Middle frontal gyrus (tissue), 1 donor: ENCODE measurements around the gene TREML4.

Experiments
- DNase-seq: peaks from one replicate; pipeline ENCODE4 v3.0.0-alpha.2; 2015; ENCODE audit warnings: low spot score; ENCODE audit errors: extremely low spot score

TREML4 gene

DNA sequence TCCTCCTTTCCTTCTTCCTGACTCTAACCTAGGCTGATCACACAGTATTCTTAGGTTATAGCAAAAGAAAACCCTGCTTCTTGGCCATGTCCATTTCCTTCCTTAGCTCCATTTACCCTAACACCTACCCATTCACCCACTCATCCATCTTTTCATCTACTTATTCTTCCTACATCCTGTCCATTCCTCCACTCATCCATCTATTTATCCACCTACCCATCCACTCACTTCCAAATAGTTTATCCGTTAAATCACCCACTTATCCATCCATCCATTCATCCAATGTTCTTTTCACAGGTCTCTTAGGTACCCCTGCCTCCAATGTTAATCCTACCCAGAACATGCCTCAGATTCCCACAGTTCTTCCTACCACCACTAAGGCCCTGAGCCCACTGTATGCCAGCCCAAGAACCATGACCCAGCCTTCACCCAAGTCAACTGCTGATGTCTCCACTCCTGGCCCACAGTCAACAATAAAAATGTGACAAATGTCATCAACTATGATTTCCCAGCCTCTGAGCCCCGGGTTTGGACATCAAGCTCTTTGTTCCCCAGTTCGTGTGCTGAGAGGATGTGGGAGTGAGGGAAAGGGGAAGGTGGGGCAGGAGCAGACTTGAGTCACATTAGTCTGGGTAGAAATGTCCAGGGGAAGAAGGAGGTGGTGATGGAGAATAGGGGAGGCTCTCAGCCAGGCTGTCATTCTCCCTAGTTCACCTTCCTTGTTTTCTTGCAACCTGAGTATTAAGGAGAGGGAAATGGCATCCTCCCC, 24.4 kb downstream of the TREML4 start:
- no peak for DNase-seq

GRCh38 chr6:41255110-41255509, 27.0 kb downstream of the TREML4 start:
- no peak for DNase-seq

GRCh38 chr6:41255638-41256246, 27.6 kb downstream of the TREML4 start:
- DNase-seq = no peak

DNA sequence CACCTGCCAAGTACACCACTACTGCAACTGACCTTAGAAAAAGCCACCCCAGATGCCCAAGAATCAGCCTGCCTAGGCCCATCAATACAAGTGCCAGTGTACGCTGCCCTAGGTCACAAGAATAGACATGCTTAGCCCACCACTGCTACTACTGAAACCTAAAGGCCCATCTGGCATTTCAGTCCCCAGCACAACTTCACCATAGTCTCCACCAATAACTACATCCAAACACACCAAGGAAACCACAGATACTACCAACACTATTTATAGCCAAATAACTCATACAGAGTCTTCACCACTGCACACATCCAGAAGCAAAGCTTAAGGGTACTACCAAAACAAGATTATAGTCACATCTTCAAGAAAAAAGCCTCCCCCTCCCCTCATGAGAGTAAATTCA, 28.2 kb downstream of the TREML4 start:
- DNase-seq = no peak

DNA sequence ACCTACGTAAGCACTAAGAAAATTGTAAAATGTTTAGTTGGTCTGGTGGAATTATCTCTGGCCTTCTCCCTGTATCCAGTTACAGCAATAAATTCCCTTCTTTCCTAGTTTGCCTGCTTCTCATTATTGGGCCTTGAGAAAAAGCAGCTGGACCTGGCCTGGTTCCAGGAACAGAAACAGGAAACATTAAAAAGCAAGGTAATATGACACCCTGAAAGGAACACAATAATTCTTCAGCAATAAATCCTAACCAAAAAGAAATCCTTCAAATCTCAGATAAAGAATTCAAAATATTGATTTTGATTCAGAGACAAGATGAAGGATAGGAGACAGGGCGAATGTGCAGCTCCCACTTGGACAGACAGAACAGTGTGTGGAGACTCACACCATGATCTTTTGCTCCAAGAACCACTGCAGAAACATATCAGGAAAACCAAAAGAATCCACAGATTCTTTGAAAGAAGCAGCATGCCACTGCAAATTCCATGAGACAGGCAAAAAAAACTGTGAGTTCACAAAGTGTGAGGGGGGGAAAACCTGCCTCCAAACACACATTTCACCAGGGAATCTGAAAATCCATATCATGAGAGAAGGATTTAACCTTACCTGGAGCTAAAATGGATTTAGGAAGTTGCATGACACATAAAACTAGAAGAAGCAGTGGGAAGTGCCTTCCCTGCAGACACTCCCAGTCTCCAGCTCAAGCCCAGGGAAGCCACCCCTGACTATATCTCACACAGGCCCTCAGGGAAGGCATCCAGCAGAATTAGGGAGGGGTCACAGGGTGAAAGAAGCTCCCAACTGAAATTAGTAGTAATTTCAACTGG, 29.4 kb downstream of the TREML4 start:
- DNase-seq = no peak

GRCh38 chr6:41258196-41258493, 30.0 kb downstream of the TREML4 start:
- DNase-seq = no peak

DNA sequence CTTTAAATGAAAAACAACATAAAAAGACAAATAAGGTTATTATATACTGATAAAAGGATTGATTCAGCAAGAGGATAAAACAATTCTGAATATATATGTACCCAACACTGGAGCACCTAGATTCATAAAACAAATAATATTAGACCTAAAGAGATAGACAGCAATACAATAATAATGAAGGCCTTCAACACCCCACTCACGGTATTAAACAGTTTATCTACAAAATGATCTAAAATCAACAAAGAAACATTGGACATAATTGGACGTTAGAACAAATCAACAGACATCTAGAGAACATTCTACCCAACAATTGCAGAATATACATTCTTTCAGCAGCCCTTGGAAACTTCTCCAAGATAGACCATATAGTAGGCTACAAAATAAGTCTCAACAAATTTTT, 34.3 kb downstream of the TREML4 start:
- no peak for DNase-seq

GRCh38 chr6:41263267-41263666, 35.1 kb downstream of the TREML4 start:
- DNase-seq = no peak

DNA sequence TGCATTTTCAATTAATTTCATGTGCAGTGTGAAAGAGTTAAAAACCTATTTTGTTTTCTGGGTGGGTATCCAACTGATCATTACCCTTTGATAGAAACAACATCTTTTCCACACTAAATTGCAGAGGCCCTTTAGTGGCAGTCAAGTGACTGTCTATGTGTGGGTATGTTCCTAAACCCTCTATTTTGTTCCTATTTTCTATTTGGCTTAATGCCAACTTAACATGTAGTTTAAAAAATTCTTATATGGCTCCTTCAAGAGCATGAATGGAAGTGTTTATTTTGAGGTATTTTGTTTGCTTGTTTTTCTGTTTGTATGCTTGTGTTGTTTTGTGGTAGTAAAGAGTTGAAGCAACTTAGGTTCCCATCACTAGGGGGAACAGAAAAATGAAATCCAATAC, 38.4 kb downstream of the TREML4 start:
- no peak for DNase-seq

GRCh38 chr6:41268478-41268877, 40.3 kb downstream of the TREML4 start:
- DNase-seq = no peak

GRCh38 chr6:41269166-41269565, 41.0 kb downstream of the TREML4 start:
- DNase-seq = no peak

GRCh38 chr6:41269716-41270115, 41.6 kb downstream of the TREML4 start:
- DNase-seq = no peak

GRCh38 chr6:41271901-41272395, 43.8 kb downstream of the TREML4 start:
- no peak for DNase-seq

DNA sequence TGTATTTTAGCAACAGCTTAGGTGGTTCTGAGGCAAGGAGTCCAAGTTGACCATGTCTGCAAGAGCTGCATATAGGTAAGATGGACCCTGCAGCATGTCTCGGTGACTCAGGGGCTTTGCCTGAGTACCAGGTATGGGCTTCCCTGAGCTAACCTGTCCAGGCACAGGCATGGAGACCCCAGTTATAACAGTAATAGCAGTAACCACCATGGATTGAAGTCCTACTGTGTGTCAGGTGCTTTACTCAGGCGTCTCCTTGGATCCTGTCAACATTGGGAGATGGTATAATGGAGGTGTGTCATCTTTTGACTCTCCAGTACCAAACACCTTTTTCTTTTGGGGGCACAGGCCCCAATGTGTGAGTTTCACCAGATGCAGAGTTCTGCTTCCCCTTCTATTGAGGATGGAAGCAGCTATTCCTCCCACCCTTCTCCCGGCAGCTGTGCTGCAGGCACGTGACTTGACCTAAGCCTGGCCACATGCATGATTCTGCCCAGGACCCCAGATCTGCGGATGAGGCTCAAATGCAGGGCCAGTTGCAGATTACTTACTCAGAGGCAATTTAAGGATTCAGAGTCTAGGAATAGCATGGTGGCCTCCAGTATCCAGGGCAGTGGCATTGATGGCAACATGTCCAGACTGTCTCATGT, 44.6 kb downstream of the TREML4 start:
- DNase-seq = no peak

DNA sequence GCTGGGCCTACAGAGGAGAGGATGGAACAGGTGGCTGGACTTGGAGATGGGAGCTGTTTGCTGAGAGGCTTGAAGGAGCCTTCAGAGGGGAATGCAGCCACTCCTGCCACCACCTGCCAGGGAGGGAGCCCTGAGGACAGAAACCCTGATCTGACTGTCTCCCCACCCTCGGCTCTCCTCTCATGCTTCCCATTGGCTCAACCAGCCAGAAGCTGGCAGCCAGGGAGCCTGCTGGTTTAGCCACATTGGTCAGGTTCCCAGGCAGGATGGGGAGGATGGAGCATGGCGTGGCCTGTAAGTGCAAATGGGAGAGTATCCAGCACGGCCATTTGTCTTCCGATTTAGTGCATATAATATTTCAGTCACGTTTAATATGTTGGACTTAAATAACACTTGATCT, 45.6 kb downstream of the TREML4 start:
- no peak for DNase-seq

- DNase-seq = no peak
Measured at GRCh38 chr6:41274256-41274655, 46.1 kb downstream of the TREML4 start.

- DNase-seq = no peak
Measured at GRCh38 chr6:41275489-41275888, 47.3 kb downstream of the TREML4 start.

DNA sequence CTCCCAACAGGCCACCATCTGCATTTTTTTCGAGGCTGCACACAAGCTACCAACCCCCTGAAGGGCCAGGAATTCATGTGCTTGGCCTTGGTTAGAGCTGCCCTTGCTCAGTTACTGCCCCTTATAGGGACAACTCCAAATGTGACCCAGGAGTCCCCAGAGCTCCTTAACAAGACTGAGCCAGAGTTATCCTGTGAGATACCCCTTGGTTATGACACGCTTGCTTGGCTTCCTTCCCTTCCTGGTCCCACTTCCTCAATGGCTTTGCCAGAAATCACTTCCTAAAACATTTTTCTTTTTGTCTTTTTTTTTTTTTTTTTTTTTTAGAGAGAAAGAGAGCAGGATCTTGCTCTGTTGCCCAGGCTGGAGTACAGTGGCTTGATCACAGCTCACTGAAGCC, 49.5 kb downstream of the TREML4 start:
- DNase-seq = no peak

DNA sequence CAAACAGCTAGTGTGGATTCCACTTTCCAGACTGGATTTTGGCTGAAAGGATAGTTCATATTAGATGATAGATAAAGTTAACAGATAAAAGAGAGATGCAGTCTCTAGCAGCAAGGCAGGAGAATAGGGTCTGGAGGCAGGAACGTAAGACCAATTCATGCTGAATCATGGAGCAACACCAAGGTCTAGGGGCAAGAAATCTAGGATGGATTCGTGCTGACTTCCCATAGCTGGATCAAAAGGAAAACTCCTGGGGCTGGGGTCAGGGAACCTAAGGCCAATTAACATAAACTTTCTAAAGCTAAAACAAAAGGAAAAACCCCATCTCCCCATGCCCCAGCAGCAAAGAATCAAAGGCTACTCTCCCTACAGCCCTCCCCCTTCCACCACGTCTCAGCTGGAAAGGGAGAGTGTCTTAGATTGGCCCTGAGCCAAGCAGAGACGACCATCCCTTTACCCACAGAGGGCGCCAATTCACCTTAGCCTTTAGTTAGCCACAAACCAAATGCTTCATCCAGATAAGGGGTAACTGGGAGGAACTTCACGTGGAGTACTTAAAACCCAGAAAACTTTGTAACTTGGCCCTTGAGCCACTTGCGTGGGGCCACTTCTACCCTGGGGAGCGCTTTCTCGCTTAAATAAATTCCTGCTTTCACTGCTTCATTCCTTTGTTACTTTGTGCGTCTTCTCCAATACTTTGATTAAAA, 50.7 kb downstream of the TREML4 start:
- no peak for DNase-seq

GRCh38 chr6:41280381-41281057, 52.4 kb downstream of the TREML4 start:
- DNase-seq = no peak

DNA sequence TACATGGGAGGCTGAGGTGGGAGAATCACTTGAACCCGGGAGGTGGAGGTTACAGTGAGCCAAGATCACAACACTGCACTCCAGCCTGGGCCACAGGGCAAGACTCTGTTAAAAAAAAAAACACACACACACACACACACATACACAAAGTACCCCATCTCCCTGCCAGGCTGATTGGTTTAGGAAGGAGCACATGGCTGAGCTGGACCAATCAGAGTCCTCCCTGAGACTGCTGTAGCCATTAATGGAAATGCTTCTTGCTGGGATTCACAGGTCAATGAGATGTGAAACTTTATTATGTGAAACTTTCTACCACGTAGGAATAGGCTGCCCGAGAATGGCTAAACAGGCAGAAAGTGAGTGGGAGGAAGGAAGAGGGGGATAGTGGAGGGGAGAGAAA, 55.5 kb downstream of the TREML4 start:
- no peak for DNase-seq
